IMR-90 (cell line): ENCODE measurements around the gene ZSWIM9. TPM values are rescaled to one million over a fixed set of nuclear protein-coding genes. Genes with fewer than 3 reads are reported as not detected.

Source experiments
- ATAC-seq: fragments of 200-7000 bp; cut with Tn5 transposase; 2 replicates; pipeline ENCODE4 v1.9.1; 2020; ENCODE audit warnings: low read depth, mild to moderate bottlenecking, moderate library complexity
- BruUV-seq: library from RNA; stranded (reverse); fragments of 400-500 nt; replicated peaks from 2 replicates; lab custom pipeline; 2021; lab: Mats Ljungman, UMichigan
- CTCF ChIA-PET: fragments of 300-600 bp; formaldehyde crosslinking; extraction: SDS; loops from one replicate; lab custom pipeline; 2021; ENCODE audit warnings: antibody characterized with exemption; lab: Yijun Ruan, JAX
- POLR2A ChIA-PET: fragments of 300-600 bp; sonication (Branson Sonifier 250); formaldehyde crosslinking; loops from one replicate; lab custom pipeline; 2022; ENCODE audit warnings: antibody characterized with exemption; ENCODE audit not compliant: unreplicated experiment; lab: Charles Lee
- DNase-seq: peaks from one replicate; pipeline ENCODE4 v3.0.0; 2013
- H2AFZ ChIP-seq: replicated peaks from 2 replicates; pipeline ENCODE3; 2013; ENCODE audit warnings: low read length, mild to moderate bottlenecking; ENCODE audit not compliant: poor library complexity
- H2AK5ac ChIP-seq: 2 replicates; pipeline ENCODE4 v1.6.1; 2013; ENCODE audit warnings: low read depth, low read length, inconsistent platforms
- H2AK9ac ChIP-seq: replicated peaks from 2 replicates; pipeline ENCODE3; 2013; ENCODE audit warnings: mild to moderate bottlenecking, low read depth, low read length, moderate library complexity; ENCODE audit not compliant: poor library complexity
- H2BK120ac ChIP-seq: 2 replicates; pipeline ENCODE4 v1.6.1; 2013; ENCODE audit warnings: low read depth, low read length, inconsistent platforms
- H2BK15ac ChIP-seq: 3 replicates; pipeline ENCODE4 v1.6.1; 2013; ENCODE audit warnings: low read depth, low read length, inconsistent platforms
- H2BK20ac ChIP-seq: 2 replicates; pipeline ENCODE4 v1.6.1; 2013; ENCODE audit warnings: low read depth, mild to moderate bottlenecking, inconsistent platforms, low read length, moderate library complexity
- H2BK5ac ChIP-seq: 2 replicates; pipeline ENCODE4 v1.6.1; 2013; ENCODE audit warnings: mild to moderate bottlenecking, low read depth, low read length, inconsistent platforms; ENCODE audit not compliant: poor library complexity, severe bottlenecking
- H3K14ac ChIP-seq: replicated peaks from 2 replicates; pipeline ENCODE4 v1.6.1; 2013; ENCODE audit warnings: low read depth, low read length, inconsistent platforms
- H3K18ac ChIP-seq: 2 replicates; pipeline ENCODE4 v1.6.1; 2013; ENCODE audit warnings: low read depth, low read length, control low read depth
- H3K23ac ChIP-seq: 2 replicates; pipeline ENCODE4 v1.6.1; 2013; ENCODE audit warnings: low read depth, low read length, inconsistent platforms
- H3K27ac ChIP-seq: 2 replicates; pipeline ENCODE4 v1.5.1; 2013; ENCODE audit warnings: mild to moderate bottlenecking, control low read depth, low read length; ENCODE audit not compliant: insufficient read depth
- H3K27me3 ChIP-seq: 2 replicates; pipeline ENCODE4 v1.6.1; 2013; ENCODE audit warnings: low read length; ENCODE audit not compliant: control insufficient read depth, insufficient read depth
- H3K36me3 ChIP-seq: 2 replicates; pipeline ENCODE4 v1.6.1; 2013; ENCODE audit warnings: low read length, mixed read lengths; ENCODE audit not compliant: control insufficient read depth, insufficient read depth
- H3K4ac ChIP-seq: 2 replicates; pipeline ENCODE4 v1.6.1; 2013; ENCODE audit warnings: low read depth, low read length, inconsistent platforms
- H3K4me1 ChIP-seq: 2 replicates; pipeline ENCODE4 v1.6.1; 2013; ENCODE audit warnings: low read length, mixed read lengths; ENCODE audit not compliant: control insufficient read depth, insufficient read depth
- H3K4me2 ChIP-seq: 2 replicates; pipeline ENCODE4 v1.6.1; 2013; ENCODE audit warnings: low read depth, mild to moderate bottlenecking, control low read depth, low read length, moderate library complexity
- H3K4me3 ChIP-seq: 2 replicates; pipeline ENCODE4 v1.5.1; 2013; ENCODE audit warnings: low read depth, mild to moderate bottlenecking, control low read depth, low read length, moderate library complexity; ENCODE audit not compliant: insufficient read depth
- H3K56ac ChIP-seq: 2 replicates; pipeline ENCODE4 v1.6.1; 2013; ENCODE audit warnings: low read length, inconsistent platforms; ENCODE audit not compliant: insufficient read depth; ENCODE audit errors: extremely low read depth
- H3K79me1 ChIP-seq, 2 experiments: 2 replicates each; pipeline ENCODE4 v1.6.1; 2013; ENCODE audit warnings: low read length in 2 of 2, inconsistent platforms in 1 of 2, low read depth in 1 of 2
- H3K9ac ChIP-seq: 2 replicates; pipeline ENCODE4 v1.6.1; 2013; ENCODE audit warnings: low read depth, low read length, control low read depth
- H3K9me1 ChIP-seq: 2 replicates; pipeline ENCODE4 v1.6.1; 2013; ENCODE audit warnings: low read length, inconsistent platforms; ENCODE audit not compliant: insufficient read depth
- H3K9me3 ChIP-seq: 2 replicates; pipeline ENCODE4 v1.6.1; 2013; ENCODE audit warnings: low read length; ENCODE audit not compliant: control insufficient read depth, insufficient read depth
- H4K20me1 ChIP-seq: 2 replicates; pipeline ENCODE4 v1.6.1; 2013; ENCODE audit warnings: low read length, inconsistent platforms; ENCODE audit not compliant: insufficient read depth
- H4K5ac ChIP-seq: 2 replicates; pipeline ENCODE4 v1.6.1; 2013; ENCODE audit warnings: mild to moderate bottlenecking, low read depth, low read length, control low read depth
- H4K8ac ChIP-seq, 2 experiments: 2 replicates each; pipeline ENCODE4 v1.6.1; 2013; ENCODE audit warnings: low read depth in 2 of 2, low read length in 2 of 2, control low read depth in 1 of 2, inconsistent platforms in 1 of 2
- H4K91ac ChIP-seq: 2 replicates; pipeline ENCODE4 v1.6.1; 2013; ENCODE audit warnings: low read depth, low read length, inconsistent platforms; ENCODE audit not compliant: insufficient read depth
- CEBPB ChIP-seq: IDR thresholded peaks from 2 replicates; pipeline ENCODE4 v1.6.1; 2012; ENCODE audit warnings: low read depth, low read length, improper control_type of control experiment
- CHD1 ChIP-seq: IDR thresholded peaks from 2 replicates; pipeline ENCODE4 v1.6.1; 2012; ENCODE audit warnings: low read depth, low read length, improper control_type of control experiment
- MAFK ChIP-seq: IDR thresholded peaks from 2 replicates; pipeline ENCODE4 v1.6.1; 2012; ENCODE audit warnings: low read depth, low read length, improper control_type of control experiment
- POLR2A ChIP-seq: IDR thresholded peaks from 2 replicates; pipeline ENCODE4 v1.6.1; 2012; ENCODE audit warnings: mild to moderate bottlenecking, low read depth, low read length
- WGBS, 2 experiments: methylation state at CpG; one replicate each; pipeline versions ENCODE4 v1.1.5 to v1.1.7; 2013; ENCODE audit warnings: missing lambda C conversion rate in 2 of 2; ENCODE audit not compliant: insufficient read length in 1 of 2; ENCODE audit errors: extremely low coverage in 2 of 2; 5-methylcytosine and 5-hydroxymethylcytosine counted together
- dilution Hi-C: fragments of 300-500 bp; cut with HindIII; formaldehyde crosslinking; loops from one replicate; pipeline ENCODE4 v1.14.3; 2018; ENCODE audit warnings: low sequenced_read_pairs; ENCODE audit not compliant: unreplicated experiment
- in situ Hi-C: fragments of 300-500 bp; cut with MboI; formaldehyde crosslinking; loops from 3 replicates; pipeline ENCODE4 v1.14.3; 2019; ENCODE audit warnings: low sequenced_read_pairs, inconsistent platforms, mixed read lengths
- intact Hi-C: fragments of 100-400 bp; cut with micrococcal nuclease; formaldehyde crosslinking; loops from 2 replicates; pipeline ENCODE4 v1.10.0; 2022
- polyA plus RNA-seq, 3 experiments: library from polyadenylated mRNA; depleted of rRNA; stranded (reverse); fragments of >200 nt; gene quantifications; 2 replicates each; pipeline ENCODE4 v1.2.3, GENCODE V29; 2012; ENCODE audit warnings: low replicate concordance in 1 of 3
- total RNA-seq: library from RNA; depleted of rRNA; stranded (reverse); fragments of >200 nt; gene quantifications from 2 replicates; pipeline ENCODE4 v1.2.3, GENCODE V29; 2012
- TF ChIP-seq, protein P1 (sequence below): fragments of 150-350 bp; IDR thresholded peaks from 2 replicates; pipeline ENCODE4 v1.6.1; 2016; ENCODE audit warnings: low read depth, mild to moderate bottlenecking, low read length, moderate library complexity, borderline replicate concordance

ZSWIM9 gene
- total and polyA plus RNA-seq, 2 of the 4 experiments (the other 2 are of a cell fraction), result 0.54 to 2.2 TPM

GRCh38 chr19:48183356-48183755, 12.9 kb downstream of the ZSWIM9 start:
- no peak for ATAC-seq
- Histone ChIP-seq H4K8ac (no peak overlapping the region), H2BK5ac (no peak overlapping the region), H4K20me1 (no peaks in the 10 kb centered on the region; the same call in none of the 2 replicates), H2BK120ac (no peak overlapping the region), H2BK20ac (no peak overlapping the region), H3K9me1 (0 out of 2 replicates have a peak, but pooled peaks cover 4% of the 10 kb centered on the region), H4K5ac (no peak overlapping the region), H2AFZ (no peak overlapping the region), H3K9me3 (peaks cover 5% of the 10 kb centered on the region), H3K79me1 (peaks cover 3 to 4% of the 10 kb centered on the region in 2 experiments; a peak in 1 of 4 replicates), H3K36me3 (peaks cover 18% of the 10 kb centered on the region), H3K27ac (no peak overlapping the region), H3K23ac (no peak overlapping the region), H2AK5ac (no peak overlapping the region), H3K14ac (no peak overlapping the region), H2BK15ac (no peak overlapping the region), H3K27me3 (no peaks in the 10 kb centered on the region), H3K4me1 (no peaks in the 10 kb centered on the region), H3K9ac (no peak overlapping the region), H3K4me3 (no peak overlapping the region), H3K56ac (no peak overlapping the region), H3K18ac (no peak overlapping the region), H3K4ac (no peak overlapping the region), H2AK9ac (no peak overlapping the region), H4K91ac (no peak overlapping the region), H3K4me2 (no peak overlapping the region)
- TF ChIP-seq MAFK (no peak), CEBPB (no peak), POLR2A (no peak), CHD1 (no peak)
- TF ChIP-seq, protein P1, sequence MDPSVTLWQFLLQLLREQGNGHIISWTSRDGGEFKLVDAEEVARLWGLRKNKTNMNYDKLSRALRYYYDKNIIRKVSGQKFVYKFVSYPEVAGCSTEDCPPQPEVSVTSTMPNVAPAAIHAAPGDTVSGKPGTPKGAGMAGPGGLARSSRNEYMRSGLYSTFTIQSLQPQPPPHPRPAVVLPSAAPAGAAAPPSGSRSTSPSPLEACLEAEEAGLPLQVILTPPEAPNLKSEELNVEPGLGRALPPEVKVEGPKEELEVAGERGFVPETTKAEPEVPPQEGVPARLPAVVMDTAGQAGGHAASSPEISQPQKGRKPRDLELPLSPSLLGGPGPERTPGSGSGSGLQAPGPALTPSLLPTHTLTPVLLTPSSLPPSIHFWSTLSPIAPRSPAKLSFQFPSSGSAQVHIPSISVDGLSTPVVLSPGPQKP, result no peak
- no TSS peak for BruUV-seq
- CTCF ChIA-PET, result no interaction called here
- dilution Hi-C loops (no loop called here), intact Hi-C loops (no loop called here), in situ Hi-C loops (no loop called here)
- no CpG with 5 or more reads among the region's 9 CpGs for WGBS, 2 experiments
- DNase-seq, result no peak
- POLR2A ChIA-PET, result no interaction called here
